Bronchial epithelial cell (primary cell): ENCODE measurements around the gene CCKAR. TPM values are rescaled to one million over a fixed set of nuclear protein-coding genes. Genes with fewer than 3 reads are reported as not detected.

ENCODE experiments used
- DNase-seq: peaks from one replicate; pipeline ENCODE4 v3.0.0-alpha.2; 2010; ENCODE audit warnings: low read depth
- FAIRE-seq: peaks from 2 replicates; lab custom pipeline; 2011; peaks lifted over from hg19 to GRCh38; lab: Jason Lieb, UNC
- H3K27me3 ChIP-seq: 2 replicates; pipeline ENCODE4 v1.5.1; 2011; ENCODE audit warnings: low read length; ENCODE audit not compliant: control insufficient read depth, insufficient read depth
- H3K36me3 ChIP-seq: 2 replicates; pipeline ENCODE4 v1.5.1; 2011; ENCODE audit warnings: low read length; ENCODE audit not compliant: control insufficient read depth, insufficient read depth
- H3K4me3 ChIP-seq: 2 replicates; pipeline ENCODE4 v1.5.1; 2011; ENCODE audit warnings: mild to moderate bottlenecking, low read depth, low read length, control low read depth
- CTCF ChIP-seq: IDR thresholded peaks from 2 replicates; pipeline ENCODE4 v1.5.1; 2011; ENCODE audit warnings: mild to moderate bottlenecking, moderate library complexity, low read length, control low read depth, inconsistent platforms; ENCODE audit not compliant: insufficient read depth, severe bottlenecking
- total RNA-seq: library from RNA; depleted of rRNA; stranded (reverse); fragments of >200 nt; gene quantifications from 2 replicates; pipeline ENCODE4 v1.2.1, GENCODE V29; 2014

CCKAR gene
- total RNA-seq, 1 donor from 2014 or later: not detected

GRCh38 chr4:26496207-26496783, 6.0 kb upstream of the CCKAR start:
- no peaks in the 10 kb centered on the region for H3K36me3 ChIP-seq
- DNase-seq (no peak), FAIRE-seq (no peak)
- no peak for TF ChIP-seq CTCF
- peaks cover 3% of the 10 kb centered on the region for H3K27me3 ChIP-seq
- no peak overlapping the region for H3K4me3 ChIP-seq

- no peak for DNase-seq
- FAIRE-seq: no peak
- Histone ChIP-seq H3K36me3 (no peaks in the 10 kb centered on the region), H3K27me3 (peaks cover 3% of the 10 kb centered on the region), H3K4me3 (no peak overlapping the region)
- no peak for TF ChIP-seq CTCF
These were observed 3.2 kb upstream of the CCKAR start for GRCh38 chr4:26493461-26493860.

GRCh38 chr4:26491449-26492170, 1.3 kb upstream of the CCKAR start:
- DNase-seq: no peak
- TF ChIP-seq CTCF: no peak
- H3K36me3 ChIP-seq: no peaks in the 10 kb centered on the region
- FAIRE-seq: no peak
- no peak overlapping the region for H3K4me3 ChIP-seq
- H3K27me3 ChIP-seq: peaks cover 3% of the 10 kb centered on the region

- no peak overlapping the region for H3K4me3 ChIP-seq
- DNase-seq: no peak
- FAIRE-seq: no peak
- TF ChIP-seq CTCF: no peak
- H3K36me3 ChIP-seq: no peaks in the 10 kb centered on the region
- H3K27me3 ChIP-seq: peaks cover 3% of the 10 kb centered on the region
These were observed 638 bp upstream of the CCKAR start for GRCh38 chr4:26490960-26491284.

- Histone ChIP-seq H3K4me3 (no peak overlapping the region), H3K27me3 (peaks cover 3% of the 10 kb centered on the region), H3K36me3 (no peaks in the 10 kb centered on the region)
- no peak for TF ChIP-seq CTCF
- no peak for DNase-seq
- FAIRE-seq: peak; percentile 83
These were observed 941 bp downstream of the CCKAR start for GRCh38 chr4:26489101-26489985.
